ENCODE data around the gene HYAL2. TPM values are rescaled to one million over a fixed set of nuclear protein-coding genes. Genes with fewer than 3 reads are reported as not detected.

Gene HYAL2
- total and polyA plus RNA-seq, 9 of the 15 experiments (the other 6 are each of a cell fraction or from before 2014, with no cell fraction given), result 0.36 to 22.7 (median 11.4) TPM; not detected in 1

DNA sequence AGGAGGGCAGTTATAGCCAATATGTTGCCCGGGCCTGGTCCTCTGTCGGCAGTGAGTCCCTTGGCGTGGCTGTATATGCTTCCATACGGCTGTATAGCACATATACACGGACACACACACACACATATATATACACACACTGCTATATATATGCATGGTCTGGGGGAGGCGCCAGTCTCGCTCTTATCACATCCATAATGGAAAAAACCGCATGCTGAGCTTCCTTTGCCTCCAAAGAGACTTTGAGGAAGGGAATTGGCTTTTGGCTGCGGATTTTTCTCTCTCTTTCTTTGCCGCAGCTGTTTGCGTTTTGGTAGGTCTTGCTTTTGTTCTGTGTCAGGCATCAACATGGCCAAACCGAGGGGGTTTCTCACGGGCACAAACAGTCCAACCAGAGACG, 48.0 kb upstream of the HYAL2 start (continued):
- no peak for TF ChIP-seq ATF1 (CRISPR knock-in tag; IDR thresholded peaks at IDR 0.05)
- no peak for TF ChIP-seq ATF1 (tag; IDR thresholded peaks at IDR 0.05)
- TF ChIP-seq ESRRA (IDR thresholded peaks at IDR 0.05; ENCODE audit: borderline replicate concordance, low read depth), result peak; percentile 55; the same call in 1 of the 2 replicates
- TF ChIP-seq, protein P1, sequence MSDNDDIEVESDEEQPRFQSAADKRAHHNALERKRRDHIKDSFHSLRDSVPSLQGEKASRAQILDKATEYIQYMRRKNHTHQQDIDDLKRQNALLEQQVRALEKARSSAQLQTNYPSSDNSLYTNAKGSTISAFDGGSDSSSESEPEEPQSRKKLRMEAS (CRISPR knock-in tag; IDR thresholded peaks at IDR 0.05), result peak; percentile 53; the same call in 1 of the 2 replicates
- TF ChIP-seq, protein P2, sequence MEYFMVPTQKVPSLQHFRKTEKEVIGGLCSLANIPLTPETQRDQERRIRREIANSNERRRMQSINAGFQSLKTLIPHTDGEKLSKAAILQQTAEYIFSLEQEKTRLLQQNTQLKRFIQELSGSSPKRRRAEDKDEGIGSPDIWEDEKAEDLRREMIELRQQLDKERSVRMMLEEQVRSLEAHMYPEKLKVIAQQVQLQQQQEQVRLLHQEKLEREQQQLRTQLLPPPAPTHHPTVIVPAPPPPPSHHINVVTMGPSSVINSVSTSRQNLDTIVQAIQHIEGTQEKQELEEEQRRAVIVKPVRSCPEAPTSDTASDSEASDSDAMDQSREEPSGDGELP (CRISPR knock-in tag; IDR thresholded peaks at IDR 0.05; ENCODE audit: borderline replicate concordance), result 0 out of 2 replicates have a peak, but pooled peaks have one; percentile 24
- TF ChIP-seq, protein P3, sequence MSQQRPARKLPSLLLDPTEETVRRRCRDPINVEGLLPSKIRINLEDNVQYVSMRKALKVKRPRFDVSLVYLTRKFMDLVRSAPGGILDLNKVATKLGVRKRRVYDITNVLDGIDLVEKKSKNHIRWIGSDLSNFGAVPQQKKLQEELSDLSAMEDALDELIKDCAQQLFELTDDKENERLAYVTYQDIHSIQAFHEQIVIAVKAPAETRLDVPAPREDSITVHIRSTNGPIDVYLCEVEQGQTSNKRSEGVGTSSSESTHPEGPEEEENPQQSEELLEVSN (IDR thresholded peaks at IDR 0.05; ENCODE audit: borderline replicate concordance in 1 of 2, extremely low read depth in 1 of 2, insufficient read depth in 1 of 2, insufficient read length in 1 of 2, low read depth in 1 of 2, low read length in 1 of 2, poor library complexity in 1 of 2, severe bottlenecking in 1 of 2), result peak in 1 of 2 experiments; percentile 56
- no peak for TF ChIP-seq ETV6 (IDR thresholded peaks at IDR 0.05; ENCODE audit: borderline replicate concordance in 1 of 2, low read depth in 2 of 2, low read length in 1 of 2)
- TF ChIP-seq ETV6 (CRISPR knock-in tag; IDR thresholded peaks at IDR 0.05; ENCODE audit: borderline replicate concordance), result no peak
